ENCODE measurements around the gene DNAJC13. TPM values are rescaled to one million over a fixed set of nuclear protein-coding genes. Genes with fewer than 3 reads are reported as not detected.

Gene DNAJC13
- total RNA-seq, 2 donors from 2014 or later: 39.4 to 40.5 TPM

DNA sequence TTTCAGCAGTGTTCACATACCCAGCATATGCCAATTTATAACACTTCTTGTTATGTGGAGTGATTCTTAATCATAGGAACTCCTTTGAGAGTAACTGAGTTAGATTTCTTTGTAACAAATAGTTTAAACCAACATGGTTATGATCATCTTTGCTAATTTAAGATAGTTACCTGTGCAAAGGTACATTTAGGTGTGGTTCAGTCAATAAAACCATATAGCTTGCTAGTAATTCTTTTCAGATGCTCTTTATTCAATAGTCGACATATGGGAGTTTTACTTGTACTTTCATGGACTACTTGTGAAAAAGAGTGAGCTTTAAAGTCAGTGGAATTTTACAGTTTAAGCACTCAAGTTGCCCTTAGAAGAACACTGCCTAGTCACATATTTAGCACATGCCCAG is 5.2 kb downstream of the DNAJC13 start:
- 94 to 100% methylated on average over 1 of the region's 1 CpG for WGBS, 2 experiments (ENCODE audit: insufficient coverage in 1 of 2, insufficient read length in 1 of 2)
- H3K27me3 Mint-ChIP-seq (ENCODE audit: insufficient read depth): no peaks in the 10 kb centered on the region
- no peaks in the 10 kb centered on the region for H3K4me1 ChIP-seq (ENCODE audit: control insufficient read depth, insufficient read depth, low read length)

DNA sequence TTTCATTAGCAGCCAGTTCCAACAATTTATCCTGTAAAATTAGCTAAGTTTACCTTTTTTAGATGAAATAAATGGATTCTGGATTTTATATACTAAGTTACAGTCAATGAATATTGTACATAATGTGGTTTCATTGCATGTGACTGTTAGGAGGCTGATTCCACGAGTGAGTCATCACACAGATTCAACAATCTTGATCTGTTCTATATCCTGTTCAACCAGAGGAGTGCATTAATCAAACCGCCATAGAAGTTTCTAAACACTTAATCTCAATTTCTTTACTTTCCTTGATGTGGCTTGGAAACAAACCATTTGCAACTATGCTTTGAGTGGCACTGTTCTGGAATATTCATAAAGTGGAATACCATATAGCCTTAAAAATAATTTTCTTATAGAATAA is 15.3 kb downstream of the DNAJC13 start:
- 98 to 100% methylated on average over 1 to 2 of the region's 2 CpGs for whole genome bisulfite sequencing, 2 experiments (ENCODE audit: insufficient coverage in 1 of 2, insufficient read length in 1 of 2)
- H3K9ac ChIP-seq (ENCODE audit: extremely low read depth, low read length, poor library complexity, severe bottlenecking): no peak overlapping the region
- Mint-ChIP-seq H3K36me3 (ENCODE audit: low read depth) (peaks cover 19% of the 10 kb centered on the region), H3K9me3 (no peaks in the 10 kb centered on the region), H3K27ac (no peak overlapping the region), H3K27me3 (ENCODE audit: insufficient read depth) (no peaks in the 10 kb centered on the region), H3K4me1 (no peaks in the 10 kb centered on the region), H3K4me3 (no peak overlapping the region)
- H3K27me3 ChIP-seq (ENCODE audit: control insufficient read depth, insufficient read depth, low read length, poor library complexity, severe bottlenecking): no peaks in the 10 kb centered on the region
- no peak for DNase-seq
- no peaks in the 10 kb centered on the region for H3K9me3 ChIP-seq (ENCODE audit: control insufficient read depth, low read length)
- no peak overlapping the region for H3K4me3 ChIP-seq (ENCODE audit: low read length)
- H3K4me1 ChIP-seq (ENCODE audit: control insufficient read depth, insufficient read depth, low read length): no peaks in the 10 kb centered on the region
- TF ChIP-seq, protein P1, sequence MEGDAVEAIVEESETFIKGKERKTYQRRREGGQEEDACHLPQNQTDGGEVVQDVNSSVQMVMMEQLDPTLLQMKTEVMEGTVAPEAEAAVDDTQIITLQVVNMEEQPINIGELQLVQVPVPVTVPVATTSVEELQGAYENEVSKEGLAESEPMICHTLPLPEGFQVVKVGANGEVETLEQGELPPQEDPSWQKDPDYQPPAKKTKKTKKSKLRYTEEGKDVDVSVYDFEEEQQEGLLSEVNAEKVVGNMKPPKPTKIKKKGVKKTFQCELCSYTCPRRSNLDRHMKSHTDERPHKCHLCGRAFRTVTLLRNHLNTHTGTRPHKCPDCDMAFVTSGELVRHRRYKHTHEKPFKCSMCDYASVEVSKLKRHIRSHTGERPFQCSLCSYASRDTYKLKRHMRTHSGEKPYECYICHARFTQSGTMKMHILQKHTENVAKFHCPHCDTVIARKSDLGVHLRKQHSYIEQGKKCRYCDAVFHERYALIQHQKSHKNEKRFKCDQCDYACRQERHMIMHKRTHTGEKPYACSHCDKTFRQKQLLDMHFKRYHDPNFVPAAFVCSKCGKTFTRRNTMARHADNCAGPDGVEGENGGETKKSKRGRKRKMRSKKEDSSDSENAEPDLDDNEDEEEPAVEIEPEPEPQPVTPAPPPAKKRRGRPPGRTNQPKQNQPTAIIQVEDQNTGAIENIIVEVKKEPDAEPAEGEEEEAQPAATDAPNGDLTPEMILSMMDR (conservative IDR thresholded peaks at IDR 0.05): no peak
- no peak overlapping the region for H3K27ac ChIP-seq (ENCODE audit: low read depth, low read length)
- peaks cover 30% of the 10 kb centered on the region for H3K36me3 ChIP-seq (ENCODE audit: control insufficient read depth, insufficient read depth, low read length)

More for the DNA sequence above, 5.2 kb downstream of the DNAJC13 start:
- H3K36me3 Mint-ChIP-seq (ENCODE audit: low read depth): peaks cover 14% of the 10 kb centered on the region
- no peak overlapping the region for H3K4me3 Mint-ChIP-seq
- no peaks in the 10 kb centered on the region for H3K27me3 ChIP-seq (ENCODE audit: control insufficient read depth, insufficient read depth, low read length, poor library complexity, severe bottlenecking)
- H3K4me3 ChIP-seq (ENCODE audit: low read length): no peak overlapping the region
- no peak for DNase-seq
- no peak overlapping the region for H3K27ac Mint-ChIP-seq
- H3K9me3 Mint-ChIP-seq: no peaks in the 10 kb centered on the region
- TF ChIP-seq, protein P1 (conservative IDR thresholded peaks at IDR 0.05): no peak
- peaks cover 16% of the 10 kb centered on the region for H3K4me1 Mint-ChIP-seq
- no peaks in the 10 kb centered on the region for H3K9me3 ChIP-seq (ENCODE audit: control insufficient read depth, low read length)
- peaks cover 31% of the 10 kb centered on the region for H3K36me3 ChIP-seq (ENCODE audit: control insufficient read depth, insufficient read depth, low read length)
- H3K27ac ChIP-seq (ENCODE audit: low read depth, low read length): no peak overlapping the region
- H3K9ac ChIP-seq (ENCODE audit: extremely low read depth, low read length, poor library complexity, severe bottlenecking): no peak overlapping the region

DNA sequence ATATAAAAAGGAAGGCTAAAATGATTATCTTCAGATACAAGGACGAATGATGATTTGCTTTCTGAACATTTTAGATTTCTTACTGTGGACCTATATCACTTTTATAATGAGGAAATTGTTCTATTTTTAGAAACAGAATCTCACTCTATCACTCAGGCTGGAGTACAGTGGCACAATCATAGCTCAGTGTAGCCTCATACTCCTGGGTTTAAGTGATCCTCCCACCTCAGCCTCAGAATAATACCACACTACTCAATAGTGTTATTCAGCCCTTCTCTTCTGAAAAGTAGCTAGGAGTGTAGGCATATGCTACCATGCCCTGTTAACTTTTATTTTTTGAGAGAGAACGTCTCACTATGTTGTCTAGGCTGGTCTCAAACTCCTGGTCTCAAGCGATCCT is 15.8 kb downstream of the DNAJC13 start:
- H3K27ac ChIP-seq (ENCODE audit: low read depth, low read length): no peak overlapping the region
- DNase-seq: no peak
- Mint-ChIP-seq H3K9me3 (no peaks in the 10 kb centered on the region), H3K36me3 (ENCODE audit: low read depth) (peaks cover 19% of the 10 kb centered on the region), H3K27me3 (ENCODE audit: insufficient read depth) (no peaks in the 10 kb centered on the region), H3K27ac (no peak overlapping the region), H3K4me3 (no peak overlapping the region), H3K4me1 (no peaks in the 10 kb centered on the region)
- peaks cover 34% of the 10 kb centered on the region for H3K36me3 ChIP-seq (ENCODE audit: control insufficient read depth, insufficient read depth, low read length)
- no peaks in the 10 kb centered on the region for H3K4me1 ChIP-seq (ENCODE audit: control insufficient read depth, insufficient read depth, low read length)
- no peak overlapping the region for H3K4me3 ChIP-seq (ENCODE audit: low read length)
- TF ChIP-seq, protein P1 (conservative IDR thresholded peaks at IDR 0.05): no peak
- WGBS, 2 experiments (ENCODE audit: insufficient coverage in 1 of 2, insufficient read length in 1 of 2): 92 to 96% methylated on average over 2 to 3 of the region's 3 CpGs
- no peak overlapping the region for H3K9ac ChIP-seq (ENCODE audit: extremely low read depth, low read length, poor library complexity, severe bottlenecking)
- no peaks in the 10 kb centered on the region for H3K27me3 ChIP-seq (ENCODE audit: control insufficient read depth, insufficient read depth, low read length, poor library complexity, severe bottlenecking)
- H3K9me3 ChIP-seq (ENCODE audit: control insufficient read depth, low read length): no peaks in the 10 kb centered on the region

All from endodermal cell (in vitro differentiated cells).